Ishikawa (cell line): ENCODE results near the gene RALGAPA2.

Experiments
- CEBPB ChIP-seq: IDR thresholded peaks from 2 replicates; pipeline ENCODE4 v1.6.1; 2012
- CREB1 ChIP-seq: IDR thresholded peaks from 2 replicates; pipeline ENCODE4 v1.6.1; 2012; ENCODE audit warnings: low read depth
- EGR1 ChIP-seq: IDR thresholded peaks from 2 replicates; pipeline ENCODE4 v1.6.1; 2012
- EP300 ChIP-seq: IDR thresholded peaks from 2 replicates; pipeline ENCODE4 v1.6.1; 2012; ENCODE audit warnings: borderline replicate concordance
- FOXM1 ChIP-seq: IDR thresholded peaks from 2 replicates; pipeline ENCODE4 v1.6.1; 2012; ENCODE audit warnings: low read depth, borderline replicate concordance
- NFIC ChIP-seq: IDR thresholded peaks from 2 replicates; pipeline ENCODE4 v1.6.1; 2012
- RAD21 ChIP-seq: IDR thresholded peaks from 2 replicates; pipeline ENCODE4 v1.6.1; 2012; ENCODE audit warnings: low read depth
- TAF1 ChIP-seq: IDR thresholded peaks from 2 replicates; pipeline ENCODE4 v1.6.1; 2012; ENCODE audit warnings: low read depth, mild to moderate bottlenecking
- TCF12 ChIP-seq: IDR thresholded peaks from 2 replicates; pipeline ENCODE4 v1.6.1; 2012; ENCODE audit warnings: low read depth
- TEAD4 ChIP-seq: IDR thresholded peaks from 2 replicates; pipeline ENCODE4 v1.6.1; 2012
- YY1 ChIP-seq: IDR thresholded peaks from 2 replicates; pipeline ENCODE4 v1.6.1; 2012; ENCODE audit warnings: low read depth
- ZBTB7A ChIP-seq: IDR thresholded peaks from 2 replicates; pipeline ENCODE4 v1.6.1; 2012; ENCODE audit warnings: low read depth
- TF ChIP-seq, protein P1 (sequence below): IDR thresholded peaks from 2 replicates; pipeline ENCODE4 v1.6.1; 2012; ENCODE audit warnings: low read depth, mild to moderate bottlenecking
- TF ChIP-seq, protein P2 (sequence below): IDR thresholded peaks from 2 replicates; pipeline ENCODE4 v1.6.1; 2012
- TF ChIP-seq, protein P3 (sequence below): IDR thresholded peaks from 2 replicates; pipeline ENCODE4 v1.6.1; 2012

Gene RALGAPA2

DNA sequence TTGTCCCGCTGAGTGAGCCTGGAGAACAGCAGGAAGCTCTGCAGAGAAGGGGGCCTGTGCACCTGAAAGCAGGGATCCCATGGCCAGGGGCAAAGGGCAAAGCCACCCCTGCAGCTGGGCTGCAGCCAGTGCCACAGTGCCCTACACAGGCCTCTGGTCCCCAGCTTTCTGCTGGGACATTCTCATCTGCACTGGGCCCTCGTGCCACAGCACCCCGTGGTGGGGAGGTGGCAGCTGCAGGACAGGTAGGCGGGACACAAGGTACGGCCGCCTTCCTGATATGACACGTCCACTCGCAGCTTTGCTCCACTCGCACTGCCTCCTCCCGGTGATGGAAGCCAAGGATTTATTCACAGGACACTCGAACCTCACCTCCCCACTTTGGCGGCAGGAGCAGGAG lies 317.4 kb downstream of the RALGAPA2 start:
- TF ChIP-seq CREB1 = no peak
- TF ChIP-seq RAD21 = no peak
- TF ChIP-seq TAF1 = no peak
- no peak for TF ChIP-seq EGR1
- TF ChIP-seq TCF12 = no peak
- TF ChIP-seq EP300 = no peak
- no peak for TF ChIP-seq NFIC
- no peak for TF ChIP-seq CEBPB
- TF ChIP-seq ZBTB7A = no peak
- TF ChIP-seq, protein P1, sequence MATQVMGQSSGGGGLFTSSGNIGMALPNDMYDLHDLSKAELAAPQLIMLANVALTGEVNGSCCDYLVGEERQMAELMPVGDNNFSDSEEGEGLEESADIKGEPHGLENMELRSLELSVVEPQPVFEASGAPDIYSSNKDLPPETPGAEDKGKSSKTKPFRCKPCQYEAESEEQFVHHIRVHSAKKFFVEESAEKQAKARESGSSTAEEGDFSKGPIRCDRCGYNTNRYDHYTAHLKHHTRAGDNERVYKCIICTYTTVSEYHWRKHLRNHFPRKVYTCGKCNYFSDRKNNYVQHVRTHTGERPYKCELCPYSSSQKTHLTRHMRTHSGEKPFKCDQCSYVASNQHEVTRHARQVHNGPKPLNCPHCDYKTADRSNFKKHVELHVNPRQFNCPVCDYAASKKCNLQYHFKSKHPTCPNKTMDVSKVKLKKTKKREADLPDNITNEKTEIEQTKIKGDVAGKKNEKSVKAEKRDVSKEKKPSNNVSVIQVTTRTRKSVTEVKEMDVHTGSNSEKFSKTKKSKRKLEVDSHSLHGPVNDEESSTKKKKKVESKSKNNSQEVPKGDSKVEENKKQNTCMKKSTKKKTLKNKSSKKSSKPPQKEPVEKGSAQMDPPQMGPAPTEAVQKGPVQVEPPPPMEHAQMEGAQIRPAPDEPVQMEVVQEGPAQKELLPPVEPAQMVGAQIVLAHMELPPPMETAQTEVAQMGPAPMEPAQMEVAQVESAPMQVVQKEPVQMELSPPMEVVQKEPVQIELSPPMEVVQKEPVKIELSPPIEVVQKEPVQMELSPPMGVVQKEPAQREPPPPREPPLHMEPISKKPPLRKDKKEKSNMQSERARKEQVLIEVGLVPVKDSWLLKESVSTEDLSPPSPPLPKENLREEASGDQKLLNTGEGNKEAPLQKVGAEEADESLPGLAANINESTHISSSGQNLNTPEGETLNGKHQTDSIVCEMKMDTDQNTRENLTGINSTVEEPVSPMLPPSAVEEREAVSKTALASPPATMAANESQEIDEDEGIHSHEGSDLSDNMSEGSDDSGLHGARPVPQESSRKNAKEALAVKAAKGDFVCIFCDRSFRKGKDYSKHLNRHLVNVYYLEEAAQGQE = no peak
- TF ChIP-seq TEAD4 = no peak
- TF ChIP-seq, protein P2, sequence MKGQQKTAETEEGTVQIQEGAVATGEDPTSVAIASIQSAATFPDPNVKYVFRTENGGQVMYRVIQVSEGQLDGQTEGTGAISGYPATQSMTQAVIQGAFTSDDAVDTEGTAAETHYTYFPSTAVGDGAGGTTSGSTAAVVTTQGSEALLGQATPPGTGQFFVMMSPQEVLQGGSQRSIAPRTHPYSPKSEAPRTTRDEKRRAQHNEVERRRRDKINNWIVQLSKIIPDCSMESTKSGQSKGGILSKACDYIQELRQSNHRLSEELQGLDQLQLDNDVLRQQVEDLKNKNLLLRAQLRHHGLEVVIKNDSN = no peak
- TF ChIP-seq FOXM1 = no peak
- TF ChIP-seq, protein P3, sequence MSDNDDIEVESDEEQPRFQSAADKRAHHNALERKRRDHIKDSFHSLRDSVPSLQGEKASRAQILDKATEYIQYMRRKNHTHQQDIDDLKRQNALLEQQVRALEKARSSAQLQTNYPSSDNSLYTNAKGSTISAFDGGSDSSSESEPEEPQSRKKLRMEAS = no peak
- TF ChIP-seq YY1 = no peak

DNA sequence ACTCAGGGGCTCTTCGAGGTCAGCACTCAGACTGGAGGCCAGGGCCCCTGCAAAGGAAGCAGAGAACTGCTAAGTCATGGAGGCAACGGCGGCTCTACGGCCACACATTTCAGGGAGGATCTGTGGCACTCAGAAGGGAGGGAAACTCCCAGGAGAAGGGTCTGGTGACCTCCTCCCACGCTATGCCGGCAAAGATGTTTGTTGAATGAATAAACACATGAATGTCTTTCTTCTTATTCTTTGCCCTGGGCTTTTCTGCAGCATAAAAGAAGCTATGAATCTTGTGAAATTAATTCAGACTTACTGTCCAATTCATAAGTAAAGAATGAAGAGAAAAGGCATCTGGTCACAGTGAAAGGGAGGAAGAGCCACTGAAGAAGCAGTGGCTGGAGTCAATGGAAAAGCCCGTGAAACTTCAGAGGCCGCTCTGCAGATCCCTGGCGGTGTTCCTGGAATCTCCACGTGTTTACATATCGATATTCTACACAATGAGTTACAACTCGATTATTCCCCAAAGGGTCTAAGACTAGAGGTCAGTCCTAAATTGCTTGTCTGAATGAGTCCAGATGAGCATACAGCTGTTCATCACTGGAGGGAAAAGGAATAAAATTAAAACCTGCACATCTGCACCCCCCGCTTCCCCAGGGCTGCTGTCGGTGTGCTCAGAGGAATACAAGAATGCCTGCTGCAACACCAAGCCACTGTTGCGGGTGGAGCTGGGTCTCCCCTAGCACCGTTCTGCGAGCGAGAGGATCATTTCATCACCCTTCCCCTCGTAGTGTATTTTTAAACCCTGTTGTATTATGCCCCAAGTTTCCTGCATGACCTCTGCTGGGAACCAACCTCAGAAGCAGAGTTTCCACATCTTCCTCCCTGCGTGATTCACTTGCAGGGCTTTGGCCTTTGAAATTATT lies 319.0 kb downstream of the RALGAPA2 start:
- TF ChIP-seq, protein P2 = no peak
- TF ChIP-seq CREB1 (no peak), EGR1 (no peak), NFIC (no peak), RAD21 (no peak), TEAD4 (no peak), EP300 (no peak), TAF1 (no peak), YY1 (no peak), CEBPB (no peak), FOXM1 (no peak), ZBTB7A (no peak)
- TF ChIP-seq, protein P1 = no peak
- TF ChIP-seq, protein P3 = no peak

DNA sequence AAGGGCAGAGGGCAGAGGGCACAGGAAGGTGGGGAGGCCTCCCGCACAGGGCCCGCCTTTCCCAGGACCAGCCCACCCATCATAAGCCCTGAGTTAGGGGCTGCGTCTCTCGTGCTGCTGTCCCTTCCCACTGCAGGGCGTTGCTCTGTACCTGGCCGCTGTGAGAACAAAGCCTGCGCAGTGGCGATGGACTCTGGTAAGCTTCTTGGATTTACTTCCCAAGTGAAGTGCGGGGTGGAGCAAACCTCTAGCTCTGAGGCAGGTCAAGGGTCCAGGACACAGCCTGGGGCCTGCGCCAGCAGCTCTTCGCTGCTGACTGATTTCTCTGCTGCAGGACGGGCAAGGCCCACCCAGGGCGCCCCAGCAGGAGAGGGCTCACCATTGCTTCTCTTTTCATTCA lies 320.7 kb downstream of the RALGAPA2 start:
- no peak for TF ChIP-seq CEBPB
- TF ChIP-seq FOXM1 = no peak
- TF ChIP-seq ZBTB7A = no peak
- TF ChIP-seq TEAD4 = no peak
- TF ChIP-seq, protein P2 = no peak
- no peak for TF ChIP-seq CREB1
- TF ChIP-seq EP300 = no peak
- TF ChIP-seq YY1 = no peak
- TF ChIP-seq, protein P3 = no peak
- TF ChIP-seq TCF12 = no peak
- TF ChIP-seq NFIC = no peak
- no peak for TF ChIP-seq RAD21
- TF ChIP-seq TAF1 = no peak
- TF ChIP-seq EGR1 = no peak
- TF ChIP-seq, protein P1 = no peak
